ENCODE data around the gene GADD45A.
A peak's percentile ranks its signal among the peaks of the same experiment; 100 is the strongest.

The GADD45A gene

DNA sequence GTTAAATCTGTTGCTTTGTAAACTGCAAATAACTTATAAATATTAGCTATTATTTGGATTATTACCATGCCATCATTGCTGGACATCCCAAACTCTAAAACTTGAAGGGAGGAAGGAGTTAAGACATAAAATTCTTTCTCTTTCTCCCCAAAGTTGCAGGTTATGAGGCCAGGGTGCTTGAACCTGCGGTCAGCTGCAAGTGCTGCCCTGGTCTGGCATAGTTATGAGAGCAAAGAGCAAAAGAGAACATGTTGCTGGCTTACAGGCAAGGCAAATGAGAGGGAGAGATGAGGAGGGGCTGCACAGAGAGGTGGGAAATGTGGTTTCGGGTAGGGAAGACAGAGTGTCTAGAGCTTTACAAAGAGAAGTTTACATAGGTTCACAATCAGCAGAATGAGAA lies 30.8 kb downstream of the GADD45A start:
- no peaks in the 10 kb centered on the region for H3K27me3 ChIP-seq (ENCODE audit: control insufficient read depth in 5 of 5, insufficient read depth in 4 of 5, low read length in 5 of 5)
- H3K36me3 ChIP-seq (ENCODE audit: control insufficient read depth in 5 of 5, insufficient read depth in 5 of 5, low read length in 5 of 5) = no peaks in the 10 kb centered on the region
- H3K9me3 ChIP-seq (ENCODE audit: control insufficient read depth in 5 of 5, low read length in 5 of 5) = no peaks in the 10 kb centered on the region
- peaks cover 2 to 42% (median 25%) of the 10 kb centered on the region in 5 donors for H3K4me1 ChIP-seq (ENCODE audit: control insufficient read depth in 5 of 5, insufficient read depth in 5 of 5, low read length in 5 of 5)
- H3K9ac ChIP-seq (ENCODE audit: low read length in 5 of 5) = no peak overlapping the region
- no peak overlapping the region for H3K27ac ChIP-seq (ENCODE audit: low read depth, low read length)
- H3K4me3 ChIP-seq (ENCODE audit: low read depth in 1 of 5, low read length in 5 of 5) = no peak overlapping the region

DNA sequence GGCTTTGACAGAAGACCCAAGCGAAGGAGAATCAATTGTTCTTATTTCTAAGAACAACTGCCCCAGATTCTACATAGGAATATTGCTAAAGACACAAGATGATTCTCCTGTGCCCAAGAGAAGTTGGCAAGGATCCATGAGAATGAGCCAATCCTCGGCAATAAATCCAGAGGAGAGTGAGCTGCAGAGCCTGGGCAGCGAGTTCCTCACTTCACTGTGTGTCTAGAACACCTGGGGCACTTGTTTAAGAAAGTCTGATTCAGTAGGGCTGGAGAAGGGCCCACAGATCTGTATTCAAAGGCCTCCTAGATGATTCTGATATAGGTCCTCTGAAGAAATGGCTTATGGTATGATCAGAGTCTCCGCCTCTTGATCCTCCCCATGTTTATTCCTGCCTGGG lies 31.8 kb downstream of the GADD45A start:
- H3K27me3 ChIP-seq (ENCODE audit: control insufficient read depth in 5 of 5, insufficient read depth in 4 of 5, low read length in 5 of 5) = no peaks in the 10 kb centered on the region
- no peak overlapping the region for H3K27ac ChIP-seq (ENCODE audit: low read depth, low read length)
- H3K4me1 ChIP-seq (ENCODE audit: control insufficient read depth in 5 of 5, insufficient read depth in 5 of 5, low read length in 5 of 5) = peaks cover 2 to 32% (median 25%) of the 10 kb centered on the region in 5 donors
- no peaks in the 10 kb centered on the region for H3K9me3 ChIP-seq (ENCODE audit: control insufficient read depth in 5 of 5, low read length in 5 of 5)
- no peaks in the 10 kb centered on the region for H3K36me3 ChIP-seq (ENCODE audit: control insufficient read depth in 5 of 5, insufficient read depth in 5 of 5, low read length in 5 of 5)
- H3K4me3 ChIP-seq (ENCODE audit: low read depth in 1 of 5, low read length in 5 of 5) = no peak overlapping the region
- no peak overlapping the region for H3K9ac ChIP-seq (ENCODE audit: low read length in 5 of 5)

DNA sequence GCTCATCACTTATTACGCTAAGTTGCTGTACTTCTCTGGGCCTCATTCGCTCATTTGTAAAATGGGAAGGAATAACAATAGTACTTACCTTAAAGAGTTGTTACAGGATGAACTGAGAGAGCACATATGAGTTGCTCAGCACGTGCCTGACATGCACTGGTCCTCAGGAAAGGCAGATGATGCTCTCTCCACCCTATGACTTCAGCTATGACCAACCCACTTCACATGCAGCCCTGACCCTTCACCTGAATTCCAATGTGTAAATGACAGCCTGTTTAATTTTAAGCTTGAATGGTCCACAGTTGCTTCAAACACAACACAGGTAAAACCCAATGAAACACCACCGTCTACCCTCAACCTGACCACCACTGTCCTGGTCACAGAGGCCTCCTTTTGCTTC lies 32.9 kb downstream of the GADD45A start:
- H3K4me3 ChIP-seq (ENCODE audit: low read depth in 1 of 5, low read length in 5 of 5) = no peak overlapping the region
- H3K9me3 ChIP-seq (ENCODE audit: control insufficient read depth in 5 of 5, low read length in 5 of 5) = no peaks in the 10 kb centered on the region
- no peaks in the 10 kb centered on the region for H3K27me3 ChIP-seq (ENCODE audit: control insufficient read depth in 5 of 5, insufficient read depth in 4 of 5, low read length in 5 of 5)
- peaks cover 2 to 34% (median 33%) of the 10 kb centered on the region in 5 donors for H3K4me1 ChIP-seq (ENCODE audit: control insufficient read depth in 5 of 5, insufficient read depth in 5 of 5, low read length in 5 of 5)
- no peak overlapping the region for H3K9ac ChIP-seq (ENCODE audit: low read length in 5 of 5)
- no peak overlapping the region for H3K27ac ChIP-seq (ENCODE audit: low read depth, low read length)
- H3K36me3 ChIP-seq (ENCODE audit: control insufficient read depth in 5 of 5, insufficient read depth in 5 of 5, low read length in 5 of 5) = no peaks in the 10 kb centered on the region

DNA sequence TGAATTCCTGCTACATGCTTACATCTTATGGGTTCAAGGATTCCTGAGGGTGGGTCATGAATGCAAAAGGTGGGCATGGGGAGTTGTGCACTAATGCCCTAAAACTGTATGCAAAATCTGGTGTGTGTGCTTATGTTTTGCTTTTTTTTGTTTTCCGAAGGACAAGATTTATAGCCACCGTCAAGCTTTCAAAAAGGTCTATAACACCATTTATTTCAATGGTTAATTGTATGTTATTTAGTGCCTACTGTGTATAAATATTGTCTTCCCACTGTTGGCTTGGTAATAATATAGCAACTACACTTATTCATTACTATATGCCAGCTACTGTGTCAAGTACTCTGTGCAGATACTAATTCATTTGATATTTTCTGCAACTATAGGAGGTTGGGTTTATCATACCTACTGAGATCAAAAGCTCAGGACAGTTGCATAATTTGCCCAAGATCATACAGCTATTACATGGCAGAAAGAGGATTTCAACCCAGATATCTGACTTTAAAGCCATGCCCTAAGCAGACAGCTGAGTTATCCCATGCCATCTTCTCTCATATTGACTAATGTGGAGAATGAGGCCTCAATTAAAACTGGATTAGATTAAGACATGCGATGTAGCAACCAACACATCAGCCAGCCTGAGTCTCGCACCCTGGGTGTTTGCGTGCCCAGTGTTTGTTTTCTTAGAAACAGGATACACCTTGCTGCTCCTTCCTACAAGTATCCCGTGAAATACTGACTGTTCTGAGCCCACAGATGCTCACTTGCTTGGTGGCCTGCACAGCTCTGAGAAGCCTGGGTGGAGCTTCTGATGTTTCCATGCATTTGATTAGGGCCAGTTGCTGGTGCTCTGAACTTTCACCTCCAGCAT lies 34.6 kb downstream of the GADD45A start:
- Histone ChIP-seq H3K9me3 (ENCODE audit: control insufficient read depth in 5 of 5, low read length in 5 of 5) (no peaks in the 10 kb centered on the region), H3K27me3 (ENCODE audit: control insufficient read depth in 5 of 5, insufficient read depth in 4 of 5, low read length in 5 of 5) (no peaks in the 10 kb centered on the region), H3K9ac (ENCODE audit: low read length in 5 of 5) (no peak overlapping the region), H3K27ac (ENCODE audit: low read depth, low read length) (no peak overlapping the region), H3K36me3 (ENCODE audit: control insufficient read depth in 5 of 5, insufficient read depth in 5 of 5, low read length in 5 of 5) (no peaks in the 10 kb centered on the region), H3K4me1 (ENCODE audit: control insufficient read depth in 5 of 5, insufficient read depth in 5 of 5, low read length in 5 of 5) (peaks cover 0 to 41% (median 23%) of the 10 kb centered on the region in 5 donors), H3K4me3 (ENCODE audit: low read depth in 1 of 5, low read length in 5 of 5) (no peak overlapping the region)

DNA sequence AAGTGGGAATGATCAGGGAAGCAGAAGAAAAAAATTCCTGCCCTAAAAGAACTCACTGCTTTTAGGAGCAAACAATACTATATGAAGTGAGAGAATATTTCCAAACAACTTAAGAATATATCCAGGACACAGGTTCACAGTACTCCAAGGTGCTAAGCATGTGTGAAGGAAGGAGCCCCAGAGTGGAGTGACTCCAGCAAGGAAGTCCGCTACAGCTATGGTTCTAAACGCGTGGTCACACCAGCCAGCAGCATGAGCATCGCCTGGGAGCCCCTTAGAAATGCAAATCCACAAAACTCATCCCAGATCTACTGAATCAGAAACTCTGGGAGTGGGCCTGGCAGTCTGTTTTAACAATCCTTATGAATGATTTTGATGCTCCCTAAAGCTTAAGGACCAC lies 36.1 kb downstream of the GADD45A start:
- Histone ChIP-seq H3K27ac (ENCODE audit: low read depth, low read length) (no peak overlapping the region), H3K4me1 (ENCODE audit: control insufficient read depth in 5 of 5, insufficient read depth in 5 of 5, low read length in 5 of 5) (peaks cover 0 to 47% (median 23%) of the 10 kb centered on the region in 5 donors), H3K27me3 (ENCODE audit: control insufficient read depth in 5 of 5, insufficient read depth in 4 of 5, low read length in 5 of 5) (no peaks in the 10 kb centered on the region), H3K36me3 (ENCODE audit: control insufficient read depth in 5 of 5, insufficient read depth in 5 of 5, low read length in 5 of 5) (no peaks in the 10 kb centered on the region), H3K9ac (ENCODE audit: low read length in 5 of 5) (no peak overlapping the region), H3K4me3 (ENCODE audit: low read depth in 1 of 5, low read length in 5 of 5) (no peak overlapping the region), H3K9me3 (ENCODE audit: control insufficient read depth in 5 of 5, low read length in 5 of 5) (no peaks in the 10 kb centered on the region)

DNA sequence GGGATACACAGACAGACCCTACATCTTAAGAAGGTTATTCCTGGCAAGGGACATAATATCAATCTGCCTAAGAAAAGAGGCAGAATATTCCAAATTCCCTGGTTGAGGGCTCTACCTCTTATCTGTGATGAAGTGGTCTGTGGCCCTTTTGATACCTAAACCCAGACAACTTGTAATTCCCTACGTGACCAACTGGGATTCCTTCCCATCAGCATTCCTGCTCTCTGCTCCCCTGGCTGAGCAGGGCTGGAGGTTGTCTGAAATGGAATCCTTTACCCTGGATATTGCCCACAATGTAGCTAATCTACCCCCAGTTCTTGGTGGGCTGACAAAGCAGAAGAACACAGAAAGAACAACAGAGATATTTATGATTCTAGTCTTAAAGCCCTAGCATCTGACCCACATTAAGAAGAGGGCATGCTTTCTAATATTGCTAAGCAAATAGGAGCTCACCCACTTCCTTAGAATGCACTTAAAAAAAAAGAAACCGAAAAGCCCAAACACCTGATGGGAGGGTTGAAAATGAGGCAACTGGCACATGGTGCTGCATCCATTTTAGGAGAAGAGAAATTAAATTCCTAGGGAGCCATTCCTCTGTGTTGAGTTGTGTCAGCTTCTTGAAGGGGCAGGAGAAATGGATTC lies 36.8 kb downstream of the GADD45A start:
- Histone ChIP-seq H3K4me1 (ENCODE audit: control insufficient read depth in 5 of 5, insufficient read depth in 5 of 5, low read length in 5 of 5) (peaks cover 0 to 43% (median 18%) of the 10 kb centered on the region in 5 donors), H3K4me3 (ENCODE audit: low read depth in 1 of 5, low read length in 5 of 5) (no peak overlapping the region), H3K27me3 (ENCODE audit: control insufficient read depth in 5 of 5, insufficient read depth in 4 of 5, low read length in 5 of 5) (no peaks in the 10 kb centered on the region), H3K9me3 (ENCODE audit: control insufficient read depth in 5 of 5, low read length in 5 of 5) (no peaks in the 10 kb centered on the region), H3K36me3 (ENCODE audit: control insufficient read depth in 5 of 5, insufficient read depth in 5 of 5, low read length in 5 of 5) (peaks cover 0 to 2% (median 0%) of the 10 kb centered on the region in 5 donors), H3K9ac (ENCODE audit: low read length in 5 of 5) (no peak overlapping the region), H3K27ac (ENCODE audit: low read depth, low read length) (no peak overlapping the region)

DNA sequence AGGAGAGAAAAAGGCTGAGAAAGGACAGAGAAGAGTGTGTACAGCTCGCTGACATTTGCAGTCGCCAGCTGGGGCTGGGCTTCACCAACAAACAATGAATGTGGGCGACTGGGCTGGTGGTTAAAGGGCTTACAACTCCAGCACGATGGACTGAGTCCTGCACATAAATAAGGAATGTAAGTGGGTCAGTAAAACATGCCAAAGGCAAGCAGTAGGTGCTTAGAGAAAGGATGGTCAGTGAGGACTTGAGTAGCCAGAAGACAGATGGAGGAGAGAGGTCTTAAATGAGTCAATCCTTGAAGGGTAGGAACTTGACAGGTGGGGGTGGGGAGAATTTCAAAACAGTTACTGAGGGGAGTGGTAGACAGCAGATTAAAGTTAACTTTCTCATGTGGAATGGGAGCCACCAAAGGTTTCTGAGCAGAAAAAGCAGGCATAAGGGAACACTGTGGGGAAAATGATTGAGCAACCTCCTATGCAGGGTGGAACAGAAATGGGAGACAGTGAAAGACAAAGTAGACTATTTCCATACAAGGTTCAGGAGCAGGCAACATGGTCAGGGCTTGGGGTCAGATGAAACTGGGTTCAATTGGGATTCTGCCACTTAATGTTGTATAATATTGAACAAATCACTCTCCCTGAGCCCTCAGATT lies 37.4 kb downstream of the GADD45A start:
- H3K36me3 ChIP-seq (ENCODE audit: control insufficient read depth in 5 of 5, insufficient read depth in 5 of 5, low read length in 5 of 5) = peaks cover 0 to 5% (median 0%) of the 10 kb centered on the region in 5 donors
- no peak overlapping the region for H3K4me3 ChIP-seq (ENCODE audit: low read depth in 1 of 5, low read length in 5 of 5)
- no peak overlapping the region for H3K9ac ChIP-seq (ENCODE audit: low read length in 5 of 5)
- peak overlapping the region; percentile 22 for H3K27ac ChIP-seq (ENCODE audit: low read depth, low read length)
- H3K27me3 ChIP-seq (ENCODE audit: control insufficient read depth in 5 of 5, insufficient read depth in 4 of 5, low read length in 5 of 5) = no peaks in the 10 kb centered on the region
- peaks cover 0 to 43% (median 15%) of the 10 kb centered on the region in 5 donors for H3K4me1 ChIP-seq (ENCODE audit: control insufficient read depth in 5 of 5, insufficient read depth in 5 of 5, low read length in 5 of 5)
- H3K9me3 ChIP-seq (ENCODE audit: control insufficient read depth in 5 of 5, low read length in 5 of 5) = no peaks in the 10 kb centered on the region

DNA sequence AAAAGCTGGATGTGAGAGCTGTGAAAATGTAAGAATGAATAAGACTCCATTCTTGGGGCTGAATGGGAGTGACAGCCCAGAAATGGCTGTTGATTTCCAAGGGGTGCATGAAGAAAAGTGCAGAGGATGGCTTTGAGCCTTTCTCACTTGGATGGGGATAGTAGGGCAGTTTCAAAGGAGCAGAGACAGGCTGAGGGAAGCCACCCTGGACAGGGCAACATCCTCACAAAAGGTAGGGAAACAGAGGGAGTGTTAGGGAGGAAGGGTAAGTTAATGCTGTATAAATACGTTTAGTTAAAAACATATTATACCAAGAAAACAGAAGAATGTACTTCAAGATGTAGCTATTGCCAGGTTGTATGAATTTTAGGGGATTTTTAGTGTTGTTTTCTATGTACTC lies 38.1 kb downstream of the GADD45A start:
- no peaks in the 10 kb centered on the region for H3K9me3 ChIP-seq (ENCODE audit: control insufficient read depth in 5 of 5, low read length in 5 of 5)
- peaks cover 0 to 5% (median 0%) of the 10 kb centered on the region in 5 donors for H3K36me3 ChIP-seq (ENCODE audit: control insufficient read depth in 5 of 5, insufficient read depth in 5 of 5, low read length in 5 of 5)
- H3K4me3 ChIP-seq (ENCODE audit: low read depth in 1 of 5, low read length in 5 of 5) = no peak overlapping the region
- H3K4me1 ChIP-seq (ENCODE audit: control insufficient read depth in 5 of 5, insufficient read depth in 5 of 5, low read length in 5 of 5) = peaks cover 0 to 38% (median 8%) of the 10 kb centered on the region in 5 donors
- no peak overlapping the region for H3K9ac ChIP-seq (ENCODE audit: low read length in 5 of 5)
- peak overlapping the region; percentile 22 for H3K27ac ChIP-seq (ENCODE audit: low read depth, low read length)
- H3K27me3 ChIP-seq (ENCODE audit: control insufficient read depth in 5 of 5, insufficient read depth in 4 of 5, low read length in 5 of 5) = no peaks in the 10 kb centered on the region

DNA sequence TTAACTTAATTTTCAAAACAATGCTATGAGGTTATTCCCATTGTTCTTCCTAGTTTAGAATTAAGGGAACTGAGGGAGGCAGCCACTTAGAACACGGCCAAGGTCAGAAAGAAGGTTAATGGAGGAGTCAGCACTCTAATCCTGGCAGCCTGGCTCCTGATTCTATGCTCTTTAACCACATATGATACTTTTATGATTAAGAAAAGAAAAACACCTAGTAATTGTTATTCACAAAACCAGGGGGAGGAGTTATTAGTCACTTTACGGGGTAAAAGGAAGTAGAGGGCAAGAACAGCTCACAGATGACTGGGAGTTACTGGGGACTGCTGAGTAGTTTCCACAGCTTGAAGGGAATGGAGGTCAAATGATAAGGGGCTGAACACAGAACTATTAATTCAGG lies 38.6 kb downstream of the GADD45A start:
- Histone ChIP-seq H3K4me3 (ENCODE audit: low read depth in 1 of 5, low read length in 5 of 5) (no peak overlapping the region), H3K4me1 (ENCODE audit: control insufficient read depth in 5 of 5, insufficient read depth in 5 of 5, low read length in 5 of 5) (peaks cover 0 to 38% (median 7%) of the 10 kb centered on the region in 5 donors), H3K27me3 (ENCODE audit: control insufficient read depth in 5 of 5, insufficient read depth in 4 of 5, low read length in 5 of 5) (no peaks in the 10 kb centered on the region), H3K9me3 (ENCODE audit: control insufficient read depth in 5 of 5, low read length in 5 of 5) (no peaks in the 10 kb centered on the region), H3K9ac (ENCODE audit: low read length in 5 of 5) (no peak overlapping the region), H3K27ac (ENCODE audit: low read depth, low read length) (peak overlapping the region; percentile 47), H3K36me3 (ENCODE audit: control insufficient read depth in 5 of 5, insufficient read depth in 5 of 5, low read length in 5 of 5) (peaks cover 0 to 5% (median 0%) of the 10 kb centered on the region in 5 donors)
